HG03565 (cell line): Measurements from ENCODE around the gene TJP1.
"Not testable (repeated sequence)": the region's sequence is repeated elsewhere in the genome, so short reads cannot be mapped to it uniquely, and the experiment has no call there.

Source experiments
- ATAC-seq: cut with Tn5 transposase; IDR thresholded peaks from one replicate; pipeline ENCODE4 v1.9.1; 2021; ENCODE audit warnings: mild to moderate bottlenecking, moderate library complexity; ENCODE audit not compliant: unreplicated experiment

The TJP1 gene

GRCh38 chr15:29756358-29757267 is 65.7 kb downstream of the TJP1 start:
- ATAC-seq = no peak

- ATAC-seq = not testable (repeated sequence)
Observed at GRCh38 chr15:29754009-29754408, 68.3 kb downstream of the TJP1 start.

GRCh38 chr15:29753506-29753905 is 68.8 kb downstream of the TJP1 start:
- no peak for ATAC-seq

- no peak for ATAC-seq
Observed at GRCh38 chr15:29750754-29751153, 71.5 kb downstream of the TJP1 start.

- ATAC-seq = no peak
Observed at GRCh38 chr15:29749365-29750086, 72.7 kb downstream of the TJP1 start.

GRCh38 chr15:29747837-29748417 is 74.3 kb downstream of the TJP1 start:
- ATAC-seq = no peak

GRCh38 chr15:29743475-29743874 is 78.8 kb downstream of the TJP1 start:
- ATAC-seq = no peak

- ATAC-seq = no peak
Observed at GRCh38 chr15:29740692-29741311, 81.5 kb downstream of the TJP1 start.

GRCh38 chr15:29736744-29737020 is 85.6 kb downstream of the TJP1 start:
- no peak for ATAC-seq

- peak; percentile 69 for ATAC-seq
Observed at GRCh38 chr15:29736012-29736743, 86.1 kb downstream of the TJP1 start.

- ATAC-seq = no peak
Observed at GRCh38 chr15:29734917-29735572, 87.2 kb downstream of the TJP1 start.

GRCh38 chr15:29731865-29732264 is 90.4 kb downstream of the TJP1 start:
- no peak for ATAC-seq

GRCh38 chr15:29730471-29730870 is 91.8 kb downstream of the TJP1 start:
- ATAC-seq = not testable (repeated sequence)

- ATAC-seq = no peak
Observed at GRCh38 chr15:29728418-29728817, 93.8 kb downstream of the TJP1 start.

- no peak for ATAC-seq
Observed at GRCh38 chr15:29727871-29728270, 94.4 kb downstream of the TJP1 start.

GRCh38 chr15:29726553-29726952 is 95.7 kb downstream of the TJP1 start:
- ATAC-seq = no peak

- no peak for ATAC-seq
Observed at GRCh38 chr15:29724026-29724425, 98.2 kb downstream of the TJP1 start.

GRCh38 chr15:29713784-29714183 is 108.5 kb downstream of the TJP1 start:
- no peak for ATAC-seq

- ATAC-seq = no peak
Observed at GRCh38 chr15:29712149-29712885, 110.0 kb downstream of the TJP1 start.

- ATAC-seq = no peak
Observed at GRCh38 chr15:29711531-29711930, 110.7 kb downstream of the TJP1 start.
